ENCODE results near the gene GHRL. TPM values are rescaled to one million over a fixed set of nuclear protein-coding genes. Genes with fewer than 3 reads are reported as not detected.
A peak's percentile ranks its signal among the peaks of the same experiment; 100 is the strongest.

The GHRL gene
- total RNA-seq, 2 donors from 2014 or later: 1.0 to 1.2 TPM

GRCh38 chr3:10329495-10330015 lies 36.8 kb upstream of the GHRL start:
- intact Hi-C loops (cut with DNase I): no loop called here
- DNase-seq (ENCODE audit: low spot score): peak; percentile 55

GRCh38 chr3:10328460-10329071 lies 35.8 kb upstream of the GHRL start:
- intact Hi-C loops (cut with DNase I): no loop called here
- DNase-seq (ENCODE audit: low spot score): peak; percentile 64

GRCh38 chr3:10327592-10327991 lies 34.8 kb upstream of the GHRL start:
- DNase-seq (ENCODE audit: low spot score): peak; percentile 19
- intact Hi-C loops (cut with DNase I): no loop called here

- no peak for DNase-seq (ENCODE audit: low spot score)
- intact Hi-C loops (cut with DNase I): no loop called here
These were observed 29.6 kb upstream of the GHRL start for GRCh38 chr3:10322352-10322710.

- DNase-seq (ENCODE audit: low spot score): no peak
These were observed 29.0 kb upstream of the GHRL start for GRCh38 chr3:10321630-10322351.

GRCh38 chr3:10320320-10320677 lies 27.6 kb upstream of the GHRL start:
- intact Hi-C loops (cut with DNase I): no loop called here
- no peak for DNase-seq (ENCODE audit: low spot score)

More at GRCh38 chr3:10321630-10322351, 29.0 kb upstream of the GHRL start:
- intact Hi-C loops (cut with DNase I): no loop called here

GRCh38 chr3:10319804-10320203 lies 27.1 kb upstream of the GHRL start:
- no peak for DNase-seq (ENCODE audit: low spot score)
- intact Hi-C loops (cut with DNase I): no loop called here

GRCh38 chr3:10319251-10319650 lies 26.5 kb upstream of the GHRL start:
- intact Hi-C loops (cut with DNase I): no loop called here
- DNase-seq (ENCODE audit: low spot score): no peak

GRCh38 chr3:10317961-10318350 lies 25.2 kb upstream of the GHRL start:
- intact Hi-C loops (cut with DNase I): no loop called here
- DNase-seq (ENCODE audit: low spot score): no peak

- intact Hi-C loops (cut with DNase I): no loop called here
- no peak for DNase-seq (ENCODE audit: low spot score)
These were observed 24.7 kb upstream of the GHRL start for GRCh38 chr3:10317311-10317960.

GRCh38 chr3:10315771-10316344 lies 23.1 kb upstream of the GHRL start:
- intact Hi-C loops (cut with DNase I): no loop called here
- no peak for DNase-seq (ENCODE audit: low spot score)

GRCh38 chr3:10315101-10315500 lies 22.4 kb upstream of the GHRL start:
- DNase-seq (ENCODE audit: low spot score): no peak
- intact Hi-C loops (cut with DNase I): no loop called here

- no peak for DNase-seq (ENCODE audit: low spot score)
These were observed 20.1 kb upstream of the GHRL start for GRCh38 chr3:10312861-10313260.

GRCh38 chr3:10312391-10312790 lies 19.6 kb upstream of the GHRL start:
- intact Hi-C loops (cut with DNase I): no loop called here
- DNase-seq (ENCODE audit: low spot score): no peak

More at GRCh38 chr3:10312861-10313260, 20.1 kb upstream of the GHRL start:
- intact Hi-C loops (cut with DNase I): no loop called here

GRCh38 chr3:10311710-10312109 lies 19.0 kb upstream of the GHRL start:
- DNase-seq (ENCODE audit: low spot score): no peak
- intact Hi-C loops (cut with DNase I): no loop called here

GRCh38 chr3:10310578-10310977 lies 17.8 kb upstream of the GHRL start:
- no peak for DNase-seq (ENCODE audit: low spot score)
- intact Hi-C loops (cut with DNase I): no loop called here

- intact Hi-C loops (cut with DNase I): no loop called here
- DNase-seq (ENCODE audit: low spot score): no peak
These were observed 17.0 kb upstream of the GHRL start for GRCh38 chr3:10309736-10310135.

GRCh38 chr3:10308678-10309077 lies 15.9 kb upstream of the GHRL start:
- intact Hi-C loops (cut with DNase I): no loop called here
- no peak for DNase-seq (ENCODE audit: low spot score)

- intact Hi-C loops (cut with DNase I): no loop called here
- no peak for DNase-seq (ENCODE audit: low spot score)
These were observed 13.4 kb upstream of the GHRL start for GRCh38 chr3:10306156-10306555.

GRCh38 chr3:10305331-10305902 lies 12.7 kb upstream of the GHRL start:
- no peak for DNase-seq (ENCODE audit: low spot score)

More at GRCh38 chr3:10305331-10305902, 12.7 kb upstream of the GHRL start:
- intact Hi-C loops (cut with DNase I): no loop called here
